Glutamatergic neuron (in vitro differentiated cells): ENCODE results near the gene CACNB2. TPM values are rescaled to one million over a fixed set of nuclear protein-coding genes. Genes with fewer than 3 reads are reported as not detected.
"Not testable (repeated sequence)": the region's sequence is repeated elsewhere in the genome, so short reads cannot be mapped to it uniquely, and the experiment has no call there.

ENCODE experiments used
- DNase-seq: peaks from one replicate; pipeline ENCODE4 v3.0.0; 2022
- H3K27ac Mint-ChIP-seq: one replicate; pipeline ENCODE4 v1.8.0; 2020; ENCODE audit warnings: mild to moderate bottlenecking, mixed read lengths, inconsistent platforms; ENCODE audit not compliant: unreplicated experiment
- H3K27me3 Mint-ChIP-seq: one replicate; pipeline ENCODE4 v1.8.0; 2020; ENCODE audit warnings: mild to moderate bottlenecking, moderate library complexity, mixed read lengths, inconsistent platforms; ENCODE audit not compliant: unreplicated experiment
- H3K36me3 Mint-ChIP-seq: one replicate; pipeline ENCODE4 v1.8.0; 2020; ENCODE audit warnings: mild to moderate bottlenecking, mixed read lengths, inconsistent platforms; ENCODE audit not compliant: unreplicated experiment
- H3K4me1 Mint-ChIP-seq: one replicate; pipeline ENCODE4 v1.8.0; 2020; ENCODE audit warnings: mild to moderate bottlenecking, low read depth, mixed read lengths, inconsistent platforms; ENCODE audit not compliant: unreplicated experiment
- H3K4me3 Mint-ChIP-seq: one replicate; pipeline ENCODE4 v1.8.0; 2020; ENCODE audit warnings: mild to moderate bottlenecking, mixed read lengths, inconsistent platforms; ENCODE audit not compliant: unreplicated experiment
- H3K9me3 Mint-ChIP-seq: one replicate; pipeline ENCODE4 v1.8.0; 2020; ENCODE audit warnings: mild to moderate bottlenecking, moderate library complexity, mixed read lengths, inconsistent platforms; ENCODE audit not compliant: unreplicated experiment
- CTCF ChIP-seq: fragments of 200-600 bp; sonication (generic); IDR thresholded peaks from one replicate; pipeline ENCODE4 v1.5.0; 2021; ENCODE audit not compliant: partially characterized antibody, unreplicated experiment
- total RNA-seq: library from RNA; stranded (reverse); fragmentation: NEBNext Ultra II Directional; extraction: Animal tissue kit (Norgen Biotek cat#: 25700); gene quantifications from one replicate; pipeline ENCODE4 v1.2.1, GENCODE V29; 2021; ENCODE audit not compliant: unreplicated experiment

CACNB2 gene
- total RNA-seq, 1 donor from 2014 or later = 3.2 TPM

GRCh38 chr10:18563003-18563726 is 422.9 kb downstream of the CACNB2 start:
- no peak overlapping the region for H3K27ac Mint-ChIP-seq
- no peaks in the 10 kb centered on the region for H3K27me3 Mint-ChIP-seq
- no peaks in the 10 kb centered on the region for H3K36me3 Mint-ChIP-seq
- no peak overlapping the region for H3K4me3 Mint-ChIP-seq
- H3K4me1 Mint-ChIP-seq = no peaks in the 10 kb centered on the region
- no peak for DNase-seq
- no peaks in the 10 kb centered on the region for H3K9me3 Mint-ChIP-seq
- TF ChIP-seq CTCF = no peak

GRCh38 chr10:18565006-18565405 is 424.8 kb downstream of the CACNB2 start:
- no peaks in the 10 kb centered on the region for H3K4me1 Mint-ChIP-seq
- DNase-seq = no peak
- no peaks in the 10 kb centered on the region for H3K27me3 Mint-ChIP-seq

GRCh38 chr10:18566177-18566576 is 426.0 kb downstream of the CACNB2 start:
- H3K27ac Mint-ChIP-seq = no peak overlapping the region

More at GRCh38 chr10:18565006-18565405, 424.8 kb downstream of the CACNB2 start:
- Mint-ChIP-seq H3K27ac (no peak overlapping the region), H3K9me3 (no peaks in the 10 kb centered on the region), H3K36me3 (no peaks in the 10 kb centered on the region), H3K4me3 (no peak overlapping the region)
- no peak for TF ChIP-seq CTCF

GRCh38 chr10:18567343-18567856 is 427.2 kb downstream of the CACNB2 start:
- no peaks in the 10 kb centered on the region for H3K27me3 Mint-ChIP-seq
- H3K4me3 Mint-ChIP-seq = no peak overlapping the region
- H3K4me1 Mint-ChIP-seq = no peaks in the 10 kb centered on the region
- H3K9me3 Mint-ChIP-seq = no peaks in the 10 kb centered on the region
- no peaks in the 10 kb centered on the region for H3K36me3 Mint-ChIP-seq
- no peak for TF ChIP-seq CTCF
- no peak for DNase-seq
- H3K27ac Mint-ChIP-seq = no peak overlapping the region

More at GRCh38 chr10:18566177-18566576, 426.0 kb downstream of the CACNB2 start:
- DNase-seq = no peak
- no peaks in the 10 kb centered on the region for H3K36me3 Mint-ChIP-seq
- H3K27me3 Mint-ChIP-seq = no peaks in the 10 kb centered on the region
- H3K4me1 Mint-ChIP-seq = no peaks in the 10 kb centered on the region
- no peaks in the 10 kb centered on the region for H3K9me3 Mint-ChIP-seq
- no peak for TF ChIP-seq CTCF
- no peak overlapping the region for H3K4me3 Mint-ChIP-seq

- H3K27ac Mint-ChIP-seq, H3K27me3 Mint-ChIP-seq, H3K36me3 Mint-ChIP-seq, H3K4me3 Mint-ChIP-seq, H3K9me3 Mint-ChIP-seq, H3K4me1 Mint-ChIP-seq, DNase-seq: not testable (repeated sequence)
Measured at GRCh38 chr10:18570386-18570785, 430.2 kb downstream of the CACNB2 start.
